GM18519 (cell line): ENCODE results near the gene RERG.

Source experiments
- ATAC-seq: cut with Tn5 transposase; IDR thresholded peaks from one replicate; pipeline ENCODE4 v1.9.1; 2021; ENCODE audit warnings: mild to moderate bottlenecking, moderate library complexity; ENCODE audit not compliant: unreplicated experiment, low FRiP score

RERG gene

DNA sequence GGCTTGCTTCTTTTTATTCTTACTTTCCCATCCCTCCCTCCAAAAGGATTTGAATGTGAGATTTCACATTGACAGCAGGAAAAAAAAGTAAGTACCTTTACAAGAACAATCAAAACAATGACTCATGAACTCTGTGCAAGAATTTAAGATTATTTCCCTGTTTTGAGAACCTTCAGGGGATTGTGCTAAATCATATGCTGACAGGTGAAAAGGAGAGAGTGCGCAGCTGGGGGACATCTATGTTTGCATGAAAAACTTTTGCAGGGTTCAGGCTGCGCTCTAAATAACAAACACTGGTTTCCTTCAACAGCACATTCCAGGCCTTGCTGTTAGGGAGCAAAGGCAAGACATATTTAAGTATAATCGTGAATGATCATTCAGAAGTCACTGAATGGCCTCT lies 27.3 kb downstream of the RERG start:
- ATAC-seq: no peak

DNA sequence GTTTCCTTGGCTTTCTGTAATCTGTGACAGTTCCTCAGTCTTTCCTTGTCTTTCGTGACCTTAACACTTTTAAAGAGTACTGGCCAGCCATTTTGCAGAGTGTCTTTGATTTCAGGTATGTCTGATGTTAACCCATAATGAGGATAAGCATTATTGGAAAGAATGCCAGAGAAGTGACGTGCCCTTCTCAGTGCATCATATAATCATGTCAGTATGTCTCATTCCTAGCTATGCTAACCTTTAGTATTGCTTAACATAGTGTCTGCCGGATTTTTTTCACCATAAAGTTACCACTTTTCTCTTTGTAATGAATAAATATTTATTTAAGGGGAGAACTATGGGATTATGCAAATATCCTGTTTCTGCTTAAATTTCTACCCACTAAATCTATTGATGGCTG lies 28.5 kb downstream of the RERG start:
- ATAC-seq: no peak

DNA sequence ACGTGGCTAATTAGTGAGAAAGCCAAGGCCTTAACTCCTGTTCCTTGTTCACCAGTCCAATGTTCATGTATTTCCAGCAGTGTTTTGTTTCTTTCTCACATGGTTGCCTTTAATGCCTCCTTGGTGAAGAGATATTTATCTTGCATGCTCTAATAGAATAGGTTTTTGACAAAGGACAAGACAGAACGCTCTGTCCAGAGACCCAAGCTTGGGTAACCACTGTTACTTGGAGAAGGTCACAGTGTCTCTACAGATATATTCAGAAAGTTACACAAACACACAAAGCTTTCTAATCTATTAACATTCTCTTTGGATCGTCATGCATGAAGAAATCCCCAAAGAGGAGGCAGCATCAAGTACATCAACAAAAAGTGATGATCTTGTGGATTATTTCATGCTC lies 33.1 kb downstream of the RERG start:
- ATAC-seq: no peak

DNA sequence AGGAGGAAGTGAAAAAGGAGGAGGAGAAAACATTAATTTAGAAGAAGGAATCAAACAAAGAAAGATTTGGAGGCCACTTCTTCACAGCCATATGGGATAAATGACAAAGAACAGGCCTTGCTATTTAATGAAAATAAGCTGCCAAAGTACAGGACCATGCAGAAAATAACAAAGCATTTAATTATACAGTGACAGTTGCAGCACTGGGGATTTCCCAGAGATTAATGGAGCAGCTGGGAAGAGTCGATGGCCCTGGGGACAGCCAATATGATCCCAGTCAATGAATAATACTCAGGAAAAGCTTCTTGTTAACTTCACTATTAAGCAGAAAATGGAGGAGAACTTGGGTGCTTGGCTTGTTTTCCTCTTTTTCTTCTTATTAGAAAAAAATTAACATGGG lies 34.6 kb downstream of the RERG start:
- ATAC-seq: no peak

DNA sequence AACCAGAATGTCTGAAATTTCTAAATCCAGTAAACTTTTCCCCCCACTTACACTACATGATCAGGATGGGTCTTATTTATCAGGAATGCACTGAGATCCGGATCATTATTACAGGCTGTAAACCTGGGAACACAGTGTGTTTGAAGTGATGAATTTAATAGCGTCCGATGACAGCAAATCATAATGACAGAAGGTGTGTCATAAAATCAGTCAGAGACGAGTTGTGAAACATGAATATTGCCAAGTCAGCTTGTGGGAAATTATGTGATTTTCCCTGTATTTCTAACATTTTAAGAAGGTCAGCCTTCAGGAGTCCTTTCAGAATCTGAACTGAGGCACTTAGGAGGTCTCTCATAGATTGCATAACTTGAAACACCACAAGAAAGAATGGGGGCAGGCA lies 36.7 kb downstream of the RERG start:
- no peak for ATAC-seq

DNA sequence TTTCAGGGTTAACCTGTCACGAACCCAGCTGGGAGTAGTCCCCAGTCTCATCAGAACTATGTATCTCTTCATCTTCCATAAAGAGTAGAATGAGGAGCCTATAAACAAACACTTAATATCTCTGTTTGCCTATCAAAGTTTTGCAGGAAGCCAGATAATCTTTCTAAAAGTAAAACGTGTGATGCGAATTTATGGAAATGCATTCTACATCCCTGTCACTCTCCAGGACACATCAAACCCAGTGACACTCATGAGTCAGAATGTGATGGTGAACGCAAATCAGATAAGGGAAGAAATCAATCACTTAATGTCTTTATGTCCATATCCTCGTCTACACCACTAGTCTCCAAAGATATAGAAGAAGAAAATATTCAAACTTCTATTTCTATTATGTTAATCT lies 37.4 kb downstream of the RERG start:
- ATAC-seq: no peak

DNA sequence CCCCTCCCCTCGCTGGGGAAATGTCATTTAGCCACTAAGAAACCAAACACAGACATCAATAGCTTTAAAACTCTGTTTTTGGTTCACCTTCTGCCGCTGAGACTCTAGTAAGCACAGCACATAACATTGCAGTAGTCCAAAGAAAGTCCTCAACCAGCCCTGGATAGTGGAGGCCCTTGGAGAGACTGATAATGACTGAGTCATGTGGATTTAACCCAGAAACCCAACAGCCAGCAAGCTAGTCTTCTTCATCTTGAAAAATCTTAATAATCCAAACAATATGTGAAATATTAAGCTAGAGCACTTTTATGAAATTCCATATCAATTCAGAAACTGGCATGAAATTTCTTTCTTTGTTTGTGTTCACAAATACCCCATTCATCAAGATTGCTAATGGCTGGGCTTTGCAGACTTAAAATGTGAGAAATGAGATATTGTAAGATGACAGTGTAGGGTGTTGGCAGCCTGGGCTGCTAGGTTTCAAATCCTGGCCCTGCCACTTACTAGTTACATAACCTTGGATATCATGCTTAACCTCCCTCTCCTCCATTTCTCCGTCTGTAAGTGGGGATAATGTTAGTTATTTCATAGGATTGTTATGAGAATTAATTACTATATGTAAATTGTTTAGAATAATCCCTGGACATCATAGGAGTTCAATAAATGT lies 40.1 kb downstream of the RERG start:
- no peak for ATAC-seq

DNA sequence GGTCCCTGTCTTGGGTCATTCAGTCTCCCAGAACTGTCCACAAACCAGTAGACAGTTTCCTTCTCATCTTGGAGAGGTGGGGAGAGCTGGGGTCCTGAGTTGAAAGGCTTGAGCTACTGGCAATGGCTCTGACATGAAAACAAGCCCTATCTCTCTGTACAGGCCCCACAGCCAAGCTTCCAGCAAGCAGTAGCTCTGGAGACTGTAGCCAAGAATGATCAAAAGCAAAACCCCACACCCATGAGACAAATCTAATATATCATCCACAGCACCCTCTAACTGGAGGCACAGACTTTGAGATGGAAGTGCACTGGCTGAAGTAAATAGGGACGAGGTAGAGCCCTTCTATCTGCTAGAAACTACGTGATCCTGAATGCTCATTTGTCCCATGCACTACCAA lies 40.9 kb downstream of the RERG start:
- ATAC-seq: no peak

DNA sequence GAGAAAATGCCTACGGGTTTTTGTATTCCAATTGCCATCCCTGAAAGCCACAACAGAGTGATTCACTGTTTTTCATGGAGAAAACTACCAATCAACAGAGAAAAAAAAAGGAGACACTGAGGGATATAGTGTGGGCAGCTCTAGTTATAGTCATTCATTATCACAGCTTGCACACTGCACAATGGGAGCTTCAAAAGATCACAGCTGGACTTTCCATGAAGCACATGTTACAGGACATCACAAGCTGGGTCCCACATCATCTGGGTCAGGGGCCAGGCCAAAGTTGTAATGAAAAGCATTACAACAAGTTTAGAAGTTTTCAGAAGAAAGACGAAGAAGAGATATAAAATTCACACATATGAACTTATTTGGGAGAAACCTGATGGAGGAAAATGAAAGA lies 41.5 kb downstream of the RERG start:
- ATAC-seq: no peak

DNA sequence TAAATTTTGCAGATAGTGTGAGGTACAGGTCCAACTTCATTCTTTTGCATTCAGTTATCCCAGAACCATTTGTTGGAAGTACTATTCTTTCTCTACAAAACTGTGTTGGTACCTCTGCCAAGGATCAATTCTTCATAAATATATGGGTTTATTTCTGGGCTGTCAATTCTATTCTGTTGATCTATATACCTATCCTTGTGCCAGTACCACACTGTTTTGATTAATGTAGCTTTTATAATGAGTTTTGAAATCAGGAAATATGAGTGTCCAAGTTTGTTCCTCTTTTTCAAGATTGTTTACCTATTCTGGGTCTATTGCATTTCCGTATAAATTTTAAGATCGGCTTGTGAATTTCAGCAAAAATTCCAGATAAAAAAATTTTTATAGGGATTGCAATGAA lies 48.1 kb downstream of the RERG start:
- ATAC-seq: no peak

DNA sequence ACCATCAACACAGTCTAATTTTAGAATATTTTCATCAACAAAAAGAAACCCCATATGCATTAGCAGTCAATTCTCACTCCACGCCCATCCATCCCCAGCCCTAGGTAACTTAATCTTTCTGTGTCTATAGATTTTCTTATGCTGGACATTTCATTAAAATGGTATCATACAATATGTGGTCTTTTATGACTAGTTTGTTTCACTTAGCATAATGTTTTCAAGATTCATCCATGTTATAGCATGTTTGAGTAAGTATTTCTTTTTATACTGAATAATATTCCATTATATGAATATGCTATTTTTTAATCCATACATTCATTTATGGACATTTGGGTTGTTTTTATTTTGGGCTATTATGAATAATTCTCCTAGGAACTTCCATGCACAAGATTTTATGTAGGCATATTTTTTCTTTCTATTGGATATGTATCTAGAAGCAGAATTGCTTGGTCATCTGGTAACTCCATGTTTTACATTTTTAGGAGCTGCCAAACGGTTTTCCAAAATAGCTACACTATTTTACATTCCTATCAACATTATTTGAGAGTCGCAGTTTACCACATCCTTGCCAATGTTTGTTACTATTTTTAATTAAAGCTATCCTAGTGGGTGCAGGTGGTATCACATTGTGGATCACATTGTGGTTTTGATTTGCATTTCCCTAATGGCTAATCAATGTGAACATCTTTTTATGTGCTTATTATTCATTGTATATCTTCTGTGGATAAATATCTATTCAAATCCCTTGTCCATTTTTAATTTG lies 49.0 kb downstream of the RERG start:
- ATAC-seq: no peak

DNA sequence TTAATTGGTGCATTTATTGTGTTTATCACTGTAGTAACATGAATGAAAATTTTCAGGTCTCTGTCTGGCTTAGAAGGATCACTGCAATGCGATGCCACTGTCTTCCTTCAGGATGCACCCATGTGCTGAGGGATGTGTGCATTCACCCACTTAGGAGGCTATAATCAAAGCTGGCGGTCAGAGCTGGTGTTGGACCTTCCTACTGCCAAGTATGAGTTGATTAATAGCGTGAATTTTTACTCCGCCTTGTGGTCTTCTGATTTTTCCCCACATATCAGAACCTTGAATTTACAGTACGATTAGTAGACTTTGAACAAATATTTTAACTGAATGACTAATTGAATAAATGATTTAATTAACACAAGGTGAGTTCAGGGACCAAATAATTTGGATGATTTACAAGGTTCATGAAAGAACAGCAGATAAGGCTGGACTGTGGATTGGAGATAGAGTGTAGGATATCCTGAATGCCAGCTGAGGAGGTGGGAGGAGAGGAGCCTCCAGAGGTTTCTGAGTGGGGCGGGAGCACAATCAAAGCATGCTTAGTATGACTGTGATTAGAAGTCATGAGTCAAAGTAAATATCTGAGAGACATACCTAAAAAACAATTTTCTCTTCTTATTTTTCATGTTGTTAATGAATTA lies 50.1 kb downstream of the RERG start:
- no peak for ATAC-seq

DNA sequence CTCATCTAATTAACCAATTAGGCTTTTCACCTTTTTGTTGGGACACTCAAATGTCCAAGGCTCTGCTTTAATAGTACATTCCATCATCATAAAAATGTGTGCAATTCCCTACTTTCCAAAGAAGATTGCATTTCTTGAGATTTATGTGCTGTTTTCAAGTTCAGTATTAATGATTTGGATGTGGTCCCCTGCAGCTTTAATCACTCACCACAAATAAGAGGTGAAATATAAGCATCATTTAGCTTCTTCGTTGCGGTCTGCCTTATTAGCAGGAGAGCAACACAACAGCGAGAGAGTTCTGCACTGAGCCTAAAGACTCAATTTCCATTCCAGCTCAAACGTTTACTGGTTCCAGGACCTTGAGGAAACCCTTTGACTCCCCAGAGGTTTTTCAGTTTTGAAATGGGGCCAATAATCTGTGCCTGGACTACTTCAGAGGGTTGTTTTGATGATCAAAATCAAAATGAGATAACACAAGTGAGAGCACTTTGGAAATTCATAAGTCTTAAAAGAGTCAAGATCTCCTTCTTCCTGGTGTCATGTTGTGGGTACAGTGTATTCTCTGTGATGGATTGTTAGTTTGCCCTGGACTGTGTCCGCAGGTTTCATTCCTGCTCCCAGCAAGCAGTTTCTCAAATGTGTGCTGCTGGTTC lies 53.1 kb downstream of the RERG start:
- no peak for ATAC-seq

DNA sequence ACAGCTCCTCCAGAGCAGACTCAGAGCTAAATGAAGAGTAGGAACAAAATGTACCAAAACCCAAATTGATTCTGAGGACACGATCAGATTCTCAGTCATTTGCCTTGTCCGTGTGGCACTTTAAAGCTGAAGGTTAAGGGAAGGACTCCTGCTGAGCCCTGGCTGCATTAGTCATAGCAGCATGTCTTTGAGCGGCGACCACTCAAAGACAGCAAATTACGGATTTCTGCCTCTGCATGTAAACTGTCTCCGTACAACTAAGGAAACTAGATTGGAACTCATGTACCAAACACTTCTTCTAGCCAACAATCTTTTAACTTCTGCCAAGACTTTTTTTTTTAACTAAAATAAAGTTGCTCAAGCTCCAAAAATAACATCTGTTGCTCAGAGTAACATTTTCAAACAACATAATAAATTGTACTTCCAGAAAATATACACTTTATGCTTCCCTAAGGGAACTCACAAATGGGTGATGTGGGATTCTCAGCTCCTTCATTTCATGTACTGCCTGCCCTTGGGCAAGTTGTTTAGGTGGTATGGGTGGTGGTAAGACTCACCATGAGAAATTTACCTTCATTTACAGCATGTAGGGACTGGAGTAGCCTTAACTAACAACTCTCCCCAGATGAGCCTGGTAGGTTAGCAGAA lies 56.1 kb downstream of the RERG start:
- no peak for ATAC-seq

DNA sequence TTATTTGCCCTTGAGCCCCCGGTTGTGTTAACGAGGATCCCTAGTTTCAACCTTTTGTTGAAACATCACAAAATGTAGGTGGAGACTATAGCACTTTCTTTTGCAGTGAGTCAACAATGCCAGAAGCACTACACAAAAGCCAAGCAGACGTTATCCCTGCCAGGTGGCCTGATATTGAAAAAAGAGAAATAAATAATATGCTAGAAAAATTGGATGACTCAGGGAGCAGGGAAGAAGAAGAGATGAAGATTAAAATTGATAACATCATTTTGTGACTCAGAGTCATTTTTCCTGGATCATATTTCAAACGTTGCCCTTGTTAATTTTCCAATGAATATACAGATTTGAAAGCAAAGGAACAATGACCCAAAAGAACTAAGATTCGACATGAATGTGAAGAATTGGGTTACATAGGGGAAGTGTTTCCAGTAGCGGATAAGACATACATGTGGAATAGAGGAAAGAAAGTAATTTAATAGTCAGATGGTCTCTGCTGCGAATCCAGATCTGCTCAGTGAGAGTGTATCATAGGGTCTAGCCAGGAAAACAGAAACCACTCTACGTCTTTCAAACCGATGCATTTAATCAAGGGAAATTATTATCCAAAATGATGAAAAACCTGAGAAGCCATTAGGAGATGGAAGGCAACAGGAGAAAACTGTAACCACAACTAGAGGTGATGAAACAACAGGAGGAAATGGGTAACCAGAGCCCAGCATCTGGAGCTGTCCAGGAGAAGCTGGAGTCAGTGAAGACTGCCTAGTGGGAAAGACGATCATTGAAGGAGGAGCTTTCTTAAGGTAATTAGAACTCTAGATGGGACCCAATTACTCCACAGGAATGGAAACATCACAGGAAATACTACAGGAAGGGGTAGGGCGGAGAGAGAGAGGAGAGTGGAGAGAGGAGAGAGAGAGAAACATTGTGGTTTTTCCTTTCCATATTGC lies 57.9 kb downstream of the RERG start:
- ATAC-seq: no peak

DNA sequence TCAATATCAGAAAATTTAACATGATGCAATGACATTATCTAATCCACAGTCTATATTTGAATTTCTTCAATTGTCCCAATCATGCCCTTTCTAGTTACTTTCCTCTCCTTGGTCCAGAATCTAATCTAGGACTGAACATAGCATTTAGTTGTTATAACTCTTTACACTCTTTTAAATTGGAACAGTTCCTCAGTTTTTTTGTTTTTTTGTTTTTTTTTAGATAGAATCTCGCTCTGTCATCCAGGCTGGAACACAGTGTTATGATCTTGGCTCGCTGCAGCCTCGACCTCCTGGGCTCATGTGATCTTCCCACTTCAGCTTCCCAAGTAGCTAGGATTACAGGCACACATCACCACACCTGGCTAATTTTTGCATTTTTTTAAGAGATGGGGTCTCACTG lies 63.1 kb downstream of the RERG start:
- ATAC-seq: no peak

DNA sequence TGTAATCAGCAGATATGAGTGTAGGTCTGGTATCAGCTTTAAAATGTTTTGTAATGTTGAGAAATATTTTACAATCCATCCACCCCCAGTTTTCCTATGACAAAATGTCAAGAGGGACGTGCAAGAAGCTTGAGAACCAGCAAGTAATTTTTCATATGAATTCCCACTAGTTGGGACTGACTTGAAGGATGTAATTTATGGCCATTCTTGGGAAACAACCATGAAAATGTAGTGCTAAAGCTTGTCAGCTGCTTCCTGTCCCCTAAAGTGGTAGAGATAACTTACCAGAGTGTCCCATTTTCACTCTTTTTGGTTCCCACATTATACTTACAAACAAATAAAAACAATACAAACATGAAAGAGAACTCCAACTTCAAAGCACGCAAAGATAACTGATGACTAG lies 63.9 kb downstream of the RERG start:
- no peak for ATAC-seq

DNA sequence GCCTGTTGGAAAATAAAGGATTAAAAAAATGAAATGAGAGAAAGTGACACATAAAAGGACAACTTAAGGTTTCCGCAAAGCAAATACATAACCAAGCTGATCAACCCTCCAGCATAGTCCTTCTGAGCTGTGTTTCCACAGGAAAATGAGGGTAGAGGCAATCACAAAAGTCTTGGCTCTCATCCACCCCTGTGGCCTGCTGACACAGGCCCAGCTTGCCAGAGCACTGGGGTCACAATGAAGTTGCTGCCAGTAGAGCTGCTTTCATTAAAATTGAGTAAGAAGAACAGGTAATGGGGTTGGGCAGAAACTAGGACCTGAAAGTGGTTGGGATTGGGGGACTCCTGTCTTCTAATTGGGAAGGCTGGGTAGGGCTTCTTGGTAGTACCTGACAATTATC lies 65.9 kb downstream of the RERG start:
- ATAC-seq: no peak

DNA sequence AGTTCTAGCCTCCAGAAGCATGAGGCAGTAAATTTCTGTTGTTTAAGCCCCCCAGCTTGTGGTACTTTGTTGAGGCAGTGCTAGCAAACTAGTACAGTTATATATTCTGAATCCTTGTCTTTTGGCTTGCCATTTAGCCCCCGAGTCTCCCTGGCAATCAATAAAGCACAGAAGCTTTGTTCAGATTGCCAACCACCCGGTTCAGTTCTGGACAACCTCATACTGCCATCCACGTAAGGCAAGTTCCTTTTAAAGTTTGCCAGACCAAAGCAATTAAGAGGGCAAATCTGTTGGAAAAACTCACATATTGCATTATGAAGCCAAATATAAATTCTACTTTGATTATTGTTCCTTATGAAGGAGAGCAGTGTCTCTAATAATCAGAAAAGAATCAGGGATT lies 67.1 kb downstream of the RERG start:
- ATAC-seq: no peak

DNA sequence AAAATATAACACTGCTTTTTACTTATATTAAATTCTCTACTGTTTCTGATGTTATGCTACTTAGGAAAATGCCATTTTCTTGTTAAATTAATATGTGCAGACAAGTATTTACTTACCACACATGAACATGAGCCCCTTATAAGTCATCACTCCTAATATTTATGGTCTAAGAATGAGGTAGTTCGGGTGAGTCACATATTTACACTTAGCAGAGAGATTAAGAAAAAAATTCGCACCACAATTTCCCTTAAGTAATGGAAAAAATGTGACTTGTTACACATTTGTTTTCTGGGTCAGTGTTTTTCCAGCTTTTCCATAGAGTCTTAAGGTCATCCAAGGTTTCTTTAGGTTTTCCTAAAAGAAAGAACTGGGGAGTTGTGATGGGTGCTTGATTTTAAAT lies 68.3 kb downstream of the RERG start:
- ATAC-seq: no peak
